C4-2B (cell line): ENCODE data around the gene SIRPB2.

Source experiments
- CTCF ChIP-seq: fragments of 450-650 bp; conservative IDR thresholded peaks from 2 replicates; pipeline ENCODE4 v1.5.1; 2017; ENCODE audit warnings: mild to moderate bottlenecking
- ZFX ChIP-seq: fragments of 450-650 bp; IDR thresholded peaks from 2 replicates; pipeline ENCODE4 v1.6.1; 2017

- TF ChIP-seq CTCF (no peak), ZFX (no peak)
Measured at GRCh38 chr20:1489325-1489724, 1.9 kb downstream of the SIRPB2 start.
